ENCODE results near the gene KNDC1.

Gene KNDC1

GRCh38 chr10:133246236-133246626, 86.2 kb downstream of the KNDC1 start:
- no peak overlapping the region for H3K4me2 ChIP-seq (ENCODE audit: low read length)
- H3K9me3 ChIP-seq (ENCODE audit: low read length) = no peaks in the 10 kb centered on the region
- H3K36me3 ChIP-seq (ENCODE audit: insufficient read depth, low read length) = no peaks in the 10 kb centered on the region
- no peaks in the 10 kb centered on the region for H3F3A ChIP-seq (ENCODE audit: insufficient read depth, low read length)
- H3K4me1 ChIP-seq (ENCODE audit: insufficient read depth, low read length, severe bottlenecking) = no peaks in the 10 kb centered on the region
- no peaks in the 10 kb centered on the region for H3K9me2 ChIP-seq (ENCODE audit: low read depth, low read length)
- peaks cover 8% of the 10 kb centered on the region for H3K27me3 ChIP-seq (ENCODE audit: insufficient read depth, low read length)
- TF ChIP-seq, protein P1, sequence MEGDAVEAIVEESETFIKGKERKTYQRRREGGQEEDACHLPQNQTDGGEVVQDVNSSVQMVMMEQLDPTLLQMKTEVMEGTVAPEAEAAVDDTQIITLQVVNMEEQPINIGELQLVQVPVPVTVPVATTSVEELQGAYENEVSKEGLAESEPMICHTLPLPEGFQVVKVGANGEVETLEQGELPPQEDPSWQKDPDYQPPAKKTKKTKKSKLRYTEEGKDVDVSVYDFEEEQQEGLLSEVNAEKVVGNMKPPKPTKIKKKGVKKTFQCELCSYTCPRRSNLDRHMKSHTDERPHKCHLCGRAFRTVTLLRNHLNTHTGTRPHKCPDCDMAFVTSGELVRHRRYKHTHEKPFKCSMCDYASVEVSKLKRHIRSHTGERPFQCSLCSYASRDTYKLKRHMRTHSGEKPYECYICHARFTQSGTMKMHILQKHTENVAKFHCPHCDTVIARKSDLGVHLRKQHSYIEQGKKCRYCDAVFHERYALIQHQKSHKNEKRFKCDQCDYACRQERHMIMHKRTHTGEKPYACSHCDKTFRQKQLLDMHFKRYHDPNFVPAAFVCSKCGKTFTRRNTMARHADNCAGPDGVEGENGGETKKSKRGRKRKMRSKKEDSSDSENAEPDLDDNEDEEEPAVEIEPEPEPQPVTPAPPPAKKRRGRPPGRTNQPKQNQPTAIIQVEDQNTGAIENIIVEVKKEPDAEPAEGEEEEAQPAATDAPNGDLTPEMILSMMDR (IDR thresholded peaks at IDR 0.05; ENCODE audit: low read length) = no peak
- no peak for TF ChIP-seq EZH2 (IDR thresholded peaks at IDR 0.05; ENCODE audit: borderline replicate concordance, low read length)
- H2AFZ ChIP-seq (ENCODE audit: low read length) = no peak overlapping the region
- no peaks in the 10 kb centered on the region for H3K79me2 ChIP-seq (ENCODE audit: insufficient read depth, low read length)
- H3K9ac ChIP-seq (ENCODE audit: low read length) = no peak overlapping the region
- H3K27ac ChIP-seq (ENCODE audit: low read depth, low read length, poor library complexity, severe bottlenecking) = no peak overlapping the region
- no peak overlapping the region for H3K4me3 ChIP-seq (ENCODE audit: low read depth, low read length, poor library complexity, severe bottlenecking)
- no peaks in the 10 kb centered on the region for H4K20me1 ChIP-seq (ENCODE audit: insufficient read depth, low read length)

GRCh38 chr10:133247681-133248333, 87.8 kb downstream of the KNDC1 start:
- no peaks in the 10 kb centered on the region for H4K20me1 ChIP-seq (ENCODE audit: insufficient read depth, low read length)
- no peaks in the 10 kb centered on the region for H3K36me3 ChIP-seq (ENCODE audit: insufficient read depth, low read length)
- no peaks in the 10 kb centered on the region for H3F3A ChIP-seq (ENCODE audit: insufficient read depth, low read length)
- H3K4me1 ChIP-seq (ENCODE audit: insufficient read depth, low read length, severe bottlenecking) = no peaks in the 10 kb centered on the region
- no peaks in the 10 kb centered on the region for H3K9me2 ChIP-seq (ENCODE audit: low read depth, low read length)
- TF ChIP-seq, protein P1 (IDR thresholded peaks at IDR 0.05; ENCODE audit: low read length) = no peak
- TF ChIP-seq EZH2 (IDR thresholded peaks at IDR 0.05; ENCODE audit: borderline replicate concordance, low read length) = no peak
- no peaks in the 10 kb centered on the region for H3K79me2 ChIP-seq (ENCODE audit: insufficient read depth, low read length)
- H2AFZ ChIP-seq (ENCODE audit: low read length) = no peak overlapping the region
- H3K4me2 ChIP-seq (ENCODE audit: low read length) = no peak overlapping the region
- peaks cover 8% of the 10 kb centered on the region for H3K27me3 ChIP-seq (ENCODE audit: insufficient read depth, low read length)
- no peak overlapping the region for H3K4me3 ChIP-seq (ENCODE audit: low read depth, low read length, poor library complexity, severe bottlenecking)
- H3K27ac ChIP-seq (ENCODE audit: low read depth, low read length, poor library complexity, severe bottlenecking) = no peak overlapping the region
- no peaks in the 10 kb centered on the region for H3K9me3 ChIP-seq (ENCODE audit: low read length)
- no peak overlapping the region for H3K9ac ChIP-seq (ENCODE audit: low read length)

DNA sequence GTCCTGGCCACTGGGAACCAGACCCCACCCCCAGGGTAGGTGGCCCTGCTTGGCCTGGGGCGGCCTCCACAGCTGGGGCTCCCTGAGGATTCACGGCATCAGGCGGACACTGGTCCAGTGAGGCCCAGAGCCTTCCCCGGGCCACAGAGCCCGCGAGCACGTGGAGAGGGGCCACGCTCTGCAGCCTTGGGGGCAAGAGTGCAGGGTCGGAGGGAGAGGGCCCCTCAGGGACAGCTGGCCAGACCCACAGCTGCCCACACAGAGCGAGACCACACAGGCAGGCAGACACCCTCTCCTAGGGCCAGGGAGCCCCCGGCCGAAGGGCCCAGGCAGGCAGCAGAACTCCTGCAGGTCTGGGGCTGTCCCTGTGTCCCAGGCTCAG, 88.3 kb downstream of the KNDC1 start:
- no peaks in the 10 kb centered on the region for H3K9me3 ChIP-seq (ENCODE audit: low read length)
- H3K79me2 ChIP-seq (ENCODE audit: insufficient read depth, low read length) = no peaks in the 10 kb centered on the region
- no peaks in the 10 kb centered on the region for H3K36me3 ChIP-seq (ENCODE audit: insufficient read depth, low read length)
- H3K9me2 ChIP-seq (ENCODE audit: low read depth, low read length) = no peaks in the 10 kb centered on the region
- H3K4me1 ChIP-seq (ENCODE audit: insufficient read depth, low read length, severe bottlenecking) = no peaks in the 10 kb centered on the region
- H3K4me2 ChIP-seq (ENCODE audit: low read length) = no peak overlapping the region
- no peak overlapping the region for H3K4me3 ChIP-seq (ENCODE audit: low read depth, low read length, poor library complexity, severe bottlenecking)
- H4K20me1 ChIP-seq (ENCODE audit: insufficient read depth, low read length) = no peaks in the 10 kb centered on the region
- peaks cover 8% of the 10 kb centered on the region for H3K27me3 ChIP-seq (ENCODE audit: insufficient read depth, low read length)
- no peaks in the 10 kb centered on the region for H3F3A ChIP-seq (ENCODE audit: insufficient read depth, low read length)
- no peak overlapping the region for H3K27ac ChIP-seq (ENCODE audit: low read depth, low read length, poor library complexity, severe bottlenecking)
- no peak overlapping the region for H3K9ac ChIP-seq (ENCODE audit: low read length)
- no peak for TF ChIP-seq EZH2 (IDR thresholded peaks at IDR 0.05; ENCODE audit: borderline replicate concordance, low read length)
- TF ChIP-seq, protein P1 (IDR thresholded peaks at IDR 0.05; ENCODE audit: low read length) = no peak
- H2AFZ ChIP-seq (ENCODE audit: low read length) = no peak overlapping the region
